Measurements from ENCODE around the gene RAD54L. TPM values are rescaled to one million over a fixed set of nuclear protein-coding genes. Genes with fewer than 3 reads are reported as not detected.
A peak's percentile ranks its signal among the peaks of the same experiment; 100 is the strongest.

RAD54L gene
- total RNA-seq, 1 donor, result not detected

- Histone ChIP-seq H3K4me1 (ENCODE audit: insufficient read depth, low read length) (no peaks in the 10 kb centered on the region), H3K4me3 (ENCODE audit: low read length) (no peak overlapping the region), H3K9me3 (ENCODE audit: low read depth, low read length) (no peaks in the 10 kb centered on the region), H3K27me3 (ENCODE audit: insufficient read depth, low read length) (no peaks in the 10 kb centered on the region)
These were observed 41.6 kb downstream of the RAD54L start for GRCh38 chr1:46289134-46289494.

GRCh38 chr1:46289976-46290375, 42.4 kb downstream of the RAD54L start:
- H3K4me3 ChIP-seq (ENCODE audit: low read length), result no peak overlapping the region
- no peaks in the 10 kb centered on the region for H3K4me1 ChIP-seq (ENCODE audit: insufficient read depth, low read length)
- no peaks in the 10 kb centered on the region for H3K9me3 ChIP-seq (ENCODE audit: low read depth, low read length)
- no peaks in the 10 kb centered on the region for H3K27me3 ChIP-seq (ENCODE audit: insufficient read depth, low read length)

GRCh38 chr1:46295306-46295705, 47.7 kb downstream of the RAD54L start:
- H3K9me3 ChIP-seq (ENCODE audit: low read depth, low read length), result no peaks in the 10 kb centered on the region
- peaks cover 2% of the 10 kb centered on the region for H3K4me1 ChIP-seq (ENCODE audit: insufficient read depth, low read length)
- H3K4me3 ChIP-seq (ENCODE audit: low read length), result no peak overlapping the region
- no peaks in the 10 kb centered on the region for H3K27me3 ChIP-seq (ENCODE audit: insufficient read depth, low read length)

- Histone ChIP-seq H3K9me3 (ENCODE audit: low read depth, low read length) (no peaks in the 10 kb centered on the region), H3K4me1 (ENCODE audit: insufficient read depth, low read length) (peaks cover 18% of the 10 kb centered on the region), H3K4me3 (ENCODE audit: low read length) (no peak overlapping the region), H3K27me3 (ENCODE audit: insufficient read depth, low read length) (no peaks in the 10 kb centered on the region)
These were observed 50.8 kb downstream of the RAD54L start for GRCh38 chr1:46298387-46298786.

- no peak overlapping the region for H3K4me3 ChIP-seq (ENCODE audit: low read length)
These were observed 53.3 kb downstream of the RAD54L start for GRCh38 chr1:46300673-46301405.

GRCh38 chr1:46301406-46301807, 53.8 kb downstream of the RAD54L start:
- Histone ChIP-seq H3K27me3 (ENCODE audit: insufficient read depth, low read length) (no peaks in the 10 kb centered on the region), H3K4me3 (ENCODE audit: low read length) (peak overlapping the region; percentile 80), H3K9me3 (ENCODE audit: low read depth, low read length) (no peaks in the 10 kb centered on the region), H3K4me1 (ENCODE audit: insufficient read depth, low read length) (peaks cover 34% of the 10 kb centered on the region)

More at GRCh38 chr1:46300673-46301405, 53.3 kb downstream of the RAD54L start:
- Histone ChIP-seq H3K9me3 (ENCODE audit: low read depth, low read length) (no peaks in the 10 kb centered on the region), H3K4me1 (ENCODE audit: insufficient read depth, low read length) (peaks cover 33% of the 10 kb centered on the region), H3K27me3 (ENCODE audit: insufficient read depth, low read length) (no peaks in the 10 kb centered on the region)

GRCh38 chr1:46301808-46302640, 54.5 kb downstream of the RAD54L start:
- peak overlapping the region; percentile 80 for H3K4me3 ChIP-seq (ENCODE audit: low read length)

GRCh38 chr1:46302641-46303037, 55.1 kb downstream of the RAD54L start:
- H3K4me3 ChIP-seq (ENCODE audit: low read length), result peak overlapping the region; percentile 80
- no peaks in the 10 kb centered on the region for H3K27me3 ChIP-seq (ENCODE audit: insufficient read depth, low read length)

More at GRCh38 chr1:46301808-46302640, 54.5 kb downstream of the RAD54L start:
- Histone ChIP-seq H3K4me1 (ENCODE audit: insufficient read depth, low read length) (peaks cover 41% of the 10 kb centered on the region), H3K27me3 (ENCODE audit: insufficient read depth, low read length) (no peaks in the 10 kb centered on the region), H3K9me3 (ENCODE audit: low read depth, low read length) (no peaks in the 10 kb centered on the region)

GRCh38 chr1:46303038-46303871, 55.7 kb downstream of the RAD54L start, which contains the start of the genes LRRC41 and UQCRH:
TSS of gene LRRC41 (minus strand) at chr1:46303616. CDS start at chr1:46303322, 294 bp downstream.
TSS of gene UQCRH (plus strand) at chr1:46303698. CDS start at chr1:46303767, 69 bp downstream.
- Histone ChIP-seq H3K4me1 (ENCODE audit: insufficient read depth, low read length) (peaks cover 53% of the 10 kb centered on the region), H3K9me3 (ENCODE audit: low read depth, low read length) (no peaks in the 10 kb centered on the region), H3K4me3 (ENCODE audit: low read length) (peak within 1 kb of the TSS; percentile 80), H3K27me3 (ENCODE audit: insufficient read depth, low read length) (no peaks in the 10 kb centered on the region)

More at GRCh38 chr1:46302641-46303037, 55.1 kb downstream of the RAD54L start:
- H3K9me3 ChIP-seq (ENCODE audit: low read depth, low read length), result no peaks in the 10 kb centered on the region
- peaks cover 47% of the 10 kb centered on the region for H3K4me1 ChIP-seq (ENCODE audit: insufficient read depth, low read length)

GRCh38 chr1:46303872-46304326, 56.3 kb downstream of the RAD54L start:
- Histone ChIP-seq H3K9me3 (ENCODE audit: low read depth, low read length) (no peaks in the 10 kb centered on the region), H3K4me1 (ENCODE audit: insufficient read depth, low read length) (peaks cover 59% of the 10 kb centered on the region), H3K27me3 (ENCODE audit: insufficient read depth, low read length) (no peaks in the 10 kb centered on the region), H3K4me3 (ENCODE audit: low read length) (peak overlapping the region; percentile 80)

GRCh38 chr1:46306159-46306530, 58.6 kb downstream of the RAD54L start:
- H3K4me3 ChIP-seq (ENCODE audit: low read length), result no peak overlapping the region
- H3K9me3 ChIP-seq (ENCODE audit: low read depth, low read length), result no peaks in the 10 kb centered on the region
- H3K4me1 ChIP-seq (ENCODE audit: insufficient read depth, low read length), result peaks cover 62% of the 10 kb centered on the region
- no peaks in the 10 kb centered on the region for H3K27me3 ChIP-seq (ENCODE audit: insufficient read depth, low read length)

GRCh38 chr1:46309401-46310159, 62.0 kb downstream of the RAD54L start:
- no peaks in the 10 kb centered on the region for H3K27me3 ChIP-seq (ENCODE audit: insufficient read depth, low read length)
- peaks cover 46% of the 10 kb centered on the region for H3K4me1 ChIP-seq (ENCODE audit: insufficient read depth, low read length)
- no peaks in the 10 kb centered on the region for H3K9me3 ChIP-seq (ENCODE audit: low read depth, low read length)
- no peak overlapping the region for H3K4me3 ChIP-seq (ENCODE audit: low read length)

GRCh38 chr1:46310321-46310720, 62.8 kb downstream of the RAD54L start:
- Histone ChIP-seq H3K4me3 (ENCODE audit: low read length) (no peak overlapping the region), H3K9me3 (ENCODE audit: low read depth, low read length) (no peaks in the 10 kb centered on the region), H3K4me1 (ENCODE audit: insufficient read depth, low read length) (peaks cover 39% of the 10 kb centered on the region), H3K27me3 (ENCODE audit: insufficient read depth, low read length) (no peaks in the 10 kb centered on the region)

All from mononuclear cell (primary cell).